ENCODE measurements around the gene TEAD3.
"Not testable (repeated sequence)": the region's sequence is repeated elsewhere in the genome, so short reads cannot be mapped to it uniquely, and the experiment has no call there.

The TEAD3 gene

DNA sequence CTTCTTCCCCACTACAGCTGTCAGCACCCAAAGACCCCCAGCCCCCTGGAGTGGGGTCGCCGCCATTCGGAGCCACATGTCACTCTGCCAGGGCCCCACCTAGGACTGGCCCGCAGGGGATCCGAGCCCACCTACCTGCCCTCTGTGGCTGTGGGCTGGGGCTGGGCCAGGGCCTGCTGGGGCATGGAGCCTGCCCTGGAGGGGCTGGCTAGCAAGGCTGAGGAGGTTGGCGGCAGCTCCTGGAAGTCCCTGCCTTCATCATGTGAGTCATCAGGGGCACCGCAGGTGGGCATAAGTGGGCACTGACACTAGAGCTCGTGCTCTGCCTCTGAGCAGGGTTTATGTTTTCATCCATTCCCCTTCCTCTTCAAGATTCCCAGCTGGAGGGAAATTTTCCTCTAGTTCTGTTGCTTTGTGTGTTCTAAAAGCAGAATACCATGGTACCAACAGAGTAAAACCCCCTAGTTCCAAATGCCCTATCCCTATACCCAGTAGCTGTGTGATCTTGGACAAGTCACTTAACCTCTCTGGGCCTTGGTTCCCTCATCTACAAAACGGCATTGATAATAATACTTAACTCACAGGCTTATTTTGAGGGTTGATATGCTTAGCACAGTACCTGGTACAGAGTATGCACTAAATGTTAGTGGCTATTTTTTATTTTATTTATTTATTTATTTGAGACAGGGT, 53.4 kb downstream of the TEAD3 start:
- DNase-seq = no peak

DNA sequence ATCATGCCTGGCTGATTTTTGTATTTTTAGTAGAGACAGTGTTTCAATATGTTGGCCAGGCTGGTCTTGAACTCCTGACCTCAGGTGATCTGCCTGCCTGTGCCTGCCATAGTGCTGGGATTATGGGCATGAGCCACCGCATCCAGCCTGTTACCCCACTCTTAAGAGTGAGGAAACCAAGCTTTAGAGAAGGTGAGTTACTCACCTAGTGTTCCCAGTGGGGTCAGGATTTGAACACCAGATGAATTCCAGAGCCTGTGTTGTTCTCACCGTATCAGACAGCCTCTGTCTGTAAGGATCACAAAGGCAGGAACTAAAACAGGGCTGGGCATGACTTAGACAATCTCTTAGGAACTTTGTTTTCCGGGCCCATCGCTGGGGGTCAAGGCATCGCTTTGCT, 54.2 kb downstream of the TEAD3 start:
- no peak for DNase-seq

DNA sequence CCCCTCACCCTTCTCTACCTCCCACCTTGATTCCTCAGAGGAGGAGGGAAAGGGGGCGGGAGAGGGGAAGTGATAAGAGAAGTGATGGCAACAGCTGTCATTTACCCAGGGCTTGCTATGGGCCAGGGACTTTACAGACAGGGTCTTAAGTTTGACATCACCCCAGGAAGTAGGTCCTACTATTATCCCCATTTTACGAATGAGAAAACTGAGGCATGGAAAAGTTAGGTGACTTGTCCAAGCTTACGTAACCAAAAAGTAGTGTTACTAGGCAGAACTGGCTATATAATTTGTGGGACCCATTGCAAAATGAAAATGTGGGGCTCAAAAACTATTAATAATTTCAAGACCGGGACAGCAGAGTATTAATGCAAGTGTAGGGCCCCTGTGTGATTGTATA, 55.2 kb downstream of the TEAD3 start:
- no peak for DNase-seq

DNA sequence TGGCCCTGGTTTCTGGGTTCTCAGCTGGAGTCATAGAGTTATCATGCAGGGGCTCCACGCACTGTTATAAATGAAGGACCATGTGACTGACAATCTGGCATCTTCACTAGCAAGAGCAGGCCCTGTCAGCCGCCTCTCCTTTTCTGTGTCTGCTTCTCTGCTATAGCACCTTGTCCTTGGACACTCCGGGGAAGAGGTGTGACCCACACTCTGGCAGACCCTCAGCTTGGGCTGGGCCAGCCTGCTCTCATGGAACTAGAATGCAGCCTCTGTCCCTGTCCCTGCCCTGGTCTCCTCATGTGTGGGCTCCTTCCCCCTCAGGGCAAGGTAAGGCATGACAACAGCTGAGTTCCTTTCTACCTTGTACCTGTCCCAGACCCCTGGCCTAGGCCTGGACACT, 55.7 kb downstream of the TEAD3 start:
- no peak for DNase-seq

DNA sequence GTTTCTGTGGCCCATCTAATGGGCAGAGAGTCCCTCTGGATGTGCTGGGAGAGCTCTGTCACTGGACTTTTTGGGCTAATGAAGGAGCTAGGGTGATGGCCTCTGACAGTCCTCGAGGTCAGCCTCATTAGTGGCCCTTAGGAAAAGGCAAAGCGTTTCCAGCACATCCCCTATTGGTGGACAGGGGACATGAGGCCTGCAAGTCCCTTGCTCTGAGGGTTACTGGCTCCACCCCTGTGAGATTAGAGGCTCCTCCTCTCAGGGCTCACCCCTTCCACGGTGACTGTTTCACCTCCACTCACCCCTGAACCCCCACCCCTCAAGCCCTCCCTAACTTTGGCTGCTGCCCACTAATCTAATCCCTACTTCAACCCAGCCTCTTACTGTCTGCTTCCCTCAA, 57.6 kb downstream of the TEAD3 start:
- DNase-seq = no peak

DNA sequence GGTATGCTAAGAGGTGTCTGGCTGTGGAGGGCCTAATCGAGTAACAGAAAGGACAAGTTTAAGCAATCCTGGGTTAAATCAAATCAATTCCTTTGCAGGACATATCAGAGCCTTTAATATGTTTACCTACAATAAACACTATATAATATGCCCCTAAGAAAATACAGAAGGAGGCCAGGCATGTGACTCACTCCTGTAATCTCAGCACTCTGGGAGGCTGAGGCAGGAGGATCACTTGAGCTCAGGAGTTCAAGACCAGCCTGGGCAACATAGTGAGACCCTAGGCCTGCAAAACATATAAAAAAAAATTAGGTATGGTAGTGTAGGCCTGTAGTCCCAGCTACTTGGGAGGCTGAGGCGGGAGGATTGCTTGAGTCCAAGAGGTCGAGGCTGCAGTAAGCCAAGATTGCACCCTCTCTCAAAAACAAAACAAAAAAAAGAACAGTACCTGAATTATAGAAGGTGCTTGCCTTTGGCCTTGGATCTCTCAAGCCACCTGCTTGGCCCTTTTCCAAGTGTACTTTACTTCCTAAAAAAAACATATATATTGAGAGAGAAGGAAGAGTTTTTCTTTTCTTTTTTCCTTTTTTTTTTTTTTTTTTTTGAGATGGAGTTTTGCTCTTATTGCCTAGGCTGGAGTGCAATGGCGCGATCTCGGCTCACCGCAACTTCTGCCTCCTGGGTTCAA, 58.4 kb downstream of the TEAD3 start:
- DNase-seq = not testable (repeated sequence)

DNA sequence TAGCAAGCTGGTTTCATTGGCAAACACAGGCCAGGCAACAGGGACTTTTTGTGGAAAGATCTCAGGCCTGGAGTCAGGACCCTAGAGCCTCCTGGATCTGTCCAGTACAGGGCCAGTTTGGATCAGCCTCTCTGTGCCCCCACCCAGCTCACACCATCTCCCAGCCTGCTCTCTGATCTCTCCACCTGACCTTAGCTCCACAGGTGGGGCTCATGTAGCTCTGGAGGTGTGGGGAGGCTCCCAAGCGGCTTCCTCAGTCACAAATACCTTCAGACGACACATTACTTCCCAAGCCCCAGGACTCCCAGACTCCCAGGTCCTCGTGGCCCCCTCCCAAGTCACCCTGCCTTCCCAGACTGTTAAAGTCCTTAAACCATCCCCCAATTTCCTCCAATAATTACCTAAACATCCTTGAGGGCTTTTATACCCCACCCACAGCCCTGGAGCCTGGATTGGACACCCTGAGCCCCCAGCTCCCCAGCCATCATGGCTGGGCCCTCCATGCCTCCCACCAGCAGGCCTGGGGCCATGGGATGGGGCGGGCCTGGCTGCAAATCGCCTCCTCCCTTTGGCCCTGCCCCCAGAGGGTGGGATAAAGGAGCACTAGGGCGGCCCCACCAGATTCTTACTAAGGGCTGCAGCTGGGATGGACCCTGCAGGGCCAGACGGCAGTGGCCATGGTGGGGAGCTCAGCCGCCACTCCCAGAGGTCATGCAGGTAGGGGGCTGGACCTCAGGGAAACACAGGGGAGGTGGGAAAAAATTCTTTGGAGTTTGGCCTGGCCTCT, 60.6 kb downstream of the TEAD3 start:
- no peak for DNase-seq

DNA sequence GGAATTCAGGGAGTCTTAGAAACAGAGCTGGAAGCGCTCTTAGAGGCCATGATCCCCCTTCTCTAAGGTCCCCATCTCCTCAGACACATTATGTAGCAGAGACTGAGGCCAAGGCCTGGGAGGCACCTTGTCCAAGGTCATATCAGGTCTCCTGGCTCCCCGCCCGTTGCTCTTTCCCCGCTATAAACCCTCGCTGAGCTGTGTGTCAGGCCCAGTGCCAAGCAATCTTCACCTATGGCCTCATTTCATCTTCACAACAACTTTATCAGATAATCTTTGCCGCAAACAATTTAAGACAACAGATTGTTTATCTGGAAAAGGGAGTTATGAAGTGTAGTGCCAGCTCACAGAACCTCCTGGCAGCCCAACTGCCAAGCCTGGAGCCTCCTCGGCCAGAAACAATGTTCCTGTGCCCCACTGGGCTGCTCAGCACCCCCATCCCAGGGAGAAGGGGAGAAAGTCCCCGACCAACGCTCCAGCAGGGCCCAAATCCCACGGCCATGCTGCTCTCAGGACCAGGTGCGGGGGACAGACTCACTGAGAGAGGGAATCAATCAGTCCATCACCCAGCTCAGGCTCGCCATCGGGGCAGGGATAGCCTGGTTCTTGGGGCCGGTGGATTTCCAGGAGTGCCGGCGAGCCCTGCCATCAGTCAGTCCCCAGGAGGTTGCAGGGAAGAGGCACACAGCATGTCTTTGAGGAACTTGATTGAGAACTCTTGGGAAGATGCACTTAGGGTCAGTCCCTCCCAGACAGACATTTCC, 61.6 kb downstream of the TEAD3 start:
- no peak for DNase-seq

DNA sequence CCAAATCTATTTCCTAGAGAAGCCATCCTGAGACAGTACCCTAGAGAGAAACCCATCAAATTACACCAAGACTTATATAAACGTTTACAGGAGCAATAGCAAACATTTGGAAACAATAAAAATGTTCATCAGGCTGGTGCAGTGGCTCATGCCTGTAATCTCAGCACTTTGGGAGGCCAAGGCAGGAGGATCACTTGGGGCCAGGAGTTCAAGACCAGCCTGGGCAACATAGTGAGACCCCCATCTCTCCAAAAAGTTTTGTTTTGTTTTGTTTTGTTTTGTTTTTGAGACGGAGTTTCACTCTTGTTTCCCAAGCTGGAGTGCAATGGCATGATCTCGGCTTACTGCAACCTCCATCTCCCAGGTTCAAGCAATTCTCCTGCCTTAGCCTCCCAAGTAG, 64.2 kb downstream of the TEAD3 start:
- DNase-seq = not testable (repeated sequence)

DNA sequence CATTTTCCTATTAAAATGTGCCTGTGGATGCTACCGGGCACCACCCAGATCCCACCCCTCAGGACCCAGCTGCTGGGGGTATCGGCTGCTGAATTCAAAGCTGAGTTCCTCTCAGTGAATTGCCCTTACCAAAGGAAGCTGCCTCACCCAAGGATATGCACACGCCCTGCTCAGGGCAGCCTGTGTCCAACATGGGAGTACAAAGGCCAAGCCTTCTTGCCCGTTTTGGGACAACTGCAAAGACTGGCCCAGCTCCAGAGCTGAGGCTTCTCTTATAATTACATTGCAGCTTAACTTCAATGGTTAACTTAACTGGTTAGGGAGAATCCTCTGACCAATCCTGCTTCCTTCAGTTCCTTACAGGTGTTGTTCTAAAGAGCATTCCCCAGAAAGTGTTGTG, 64.6 kb downstream of the TEAD3 start:
- DNase-seq = no peak

DNA sequence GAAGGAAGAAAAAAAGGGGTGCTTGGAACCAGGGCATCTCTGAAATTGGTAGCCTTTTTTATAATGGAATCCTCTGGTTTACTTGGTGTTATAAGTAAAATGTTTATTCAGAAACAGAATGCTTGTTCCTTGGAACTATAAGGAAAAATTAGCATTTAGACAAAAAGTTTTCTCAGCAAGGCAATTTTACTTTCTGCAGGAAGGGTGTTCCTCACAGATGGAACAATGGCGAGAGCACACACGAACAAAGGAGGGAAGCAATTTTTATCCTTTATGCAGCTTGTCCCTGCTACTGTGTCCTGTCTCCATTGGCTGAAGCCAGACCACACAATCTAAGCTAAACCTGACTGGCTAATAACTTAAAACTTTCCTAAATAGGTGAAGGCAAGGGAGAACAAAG, 67.4 kb downstream of the TEAD3 start:
- DNase-seq = no peak

DNA sequence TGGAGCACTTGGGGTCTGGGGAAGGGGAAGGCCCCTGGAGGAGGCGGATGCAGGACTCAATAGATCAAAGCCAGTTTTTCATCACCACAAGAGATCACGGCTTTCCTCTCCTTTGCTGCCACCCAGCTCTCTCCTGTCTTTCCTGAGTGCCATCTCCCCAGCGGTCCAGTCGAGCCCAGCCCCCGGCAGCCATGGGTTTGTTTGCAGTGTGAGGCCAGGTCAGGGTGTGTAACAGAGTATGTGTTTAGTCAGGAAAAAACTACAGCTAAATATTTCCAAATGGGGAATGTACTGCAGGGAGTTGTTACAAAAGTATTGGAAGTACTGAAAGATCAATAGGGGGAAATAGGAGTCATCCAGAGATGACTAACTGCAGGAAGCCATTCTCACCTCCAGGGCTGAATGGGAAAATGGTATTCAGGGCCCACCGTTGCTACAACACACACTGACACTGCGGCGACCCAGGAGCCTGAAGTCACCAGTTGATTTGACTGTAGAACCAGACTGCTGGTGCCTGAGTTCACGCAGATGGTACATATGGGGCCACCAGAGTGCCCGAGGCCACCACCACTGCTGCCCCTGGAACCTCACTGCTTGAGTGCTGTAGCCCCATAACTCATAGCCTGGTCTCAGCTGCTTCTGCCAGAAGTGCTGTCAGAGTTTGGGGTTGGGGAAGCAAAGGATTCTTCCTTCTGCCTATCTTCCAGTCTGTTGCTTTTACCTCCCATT, 68.3 kb downstream of the TEAD3 start:
- DNase-seq = no peak

DNA sequence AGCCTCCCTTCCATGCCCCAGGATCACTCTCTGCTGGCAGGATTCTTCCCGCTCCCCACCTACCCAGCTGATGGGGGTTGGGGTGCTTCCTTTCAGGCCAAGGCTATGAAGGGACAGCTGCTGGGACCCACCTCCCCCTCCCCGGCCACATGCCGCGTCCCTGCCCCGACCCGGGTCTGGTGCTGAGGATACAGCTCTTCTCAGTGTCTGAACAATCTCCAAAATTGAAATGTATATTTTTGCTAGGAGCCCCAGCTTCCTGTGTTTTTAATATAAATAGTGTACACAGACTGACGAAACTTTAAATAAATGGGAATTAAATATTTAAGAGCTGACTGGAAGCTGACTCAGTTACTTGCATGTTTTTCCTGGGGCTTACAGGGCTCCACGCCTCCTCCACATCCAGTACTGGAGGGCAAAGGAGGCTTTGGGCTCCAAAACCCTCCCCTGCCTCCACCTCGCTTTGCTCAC, 69.0 kb downstream of the TEAD3 start:
- DNase-seq = no peak

DNA sequence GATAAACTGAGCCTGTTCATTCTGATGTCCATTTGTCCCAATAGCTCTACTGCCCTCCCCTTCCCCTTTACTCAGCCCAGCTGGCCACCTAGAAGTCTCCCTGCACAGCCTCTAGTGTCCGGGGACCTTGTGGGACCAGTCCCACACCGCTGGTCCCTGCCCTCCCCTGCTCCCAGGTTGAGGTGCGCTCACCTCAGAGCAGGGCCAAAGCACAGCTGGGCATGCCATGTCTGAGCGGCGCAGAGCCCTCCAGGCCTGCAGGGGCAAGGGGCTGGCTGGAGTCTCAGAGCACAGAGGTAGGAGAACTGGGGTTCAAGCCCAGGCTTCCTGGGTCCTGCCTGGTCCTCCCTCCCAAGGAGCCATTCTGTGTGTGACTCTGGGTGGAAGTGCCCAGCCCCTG, 69.4 kb downstream of the TEAD3 start:
- no peak for DNase-seq

DNA sequence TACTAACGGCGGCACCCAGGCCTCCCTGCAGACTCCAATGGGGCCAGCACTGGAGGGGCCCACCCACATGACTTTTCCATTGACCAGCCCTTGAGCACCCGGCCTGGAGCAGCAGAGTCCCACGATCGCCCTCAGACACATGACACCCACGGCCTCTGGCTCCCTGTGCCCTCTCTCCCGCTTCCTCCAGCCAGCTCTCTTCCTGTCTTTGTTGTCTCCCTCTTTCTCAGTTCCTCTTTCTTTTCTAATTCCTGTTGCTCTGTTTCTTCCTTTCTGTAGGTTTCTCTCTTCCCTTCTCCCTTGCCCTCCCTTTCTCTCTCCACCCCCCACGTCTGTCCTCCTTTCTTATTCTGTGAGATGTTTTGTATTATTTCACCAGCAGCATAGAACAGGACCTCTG, 70.8 kb downstream of the TEAD3 start:
- DNase-seq = no peak

DNA sequence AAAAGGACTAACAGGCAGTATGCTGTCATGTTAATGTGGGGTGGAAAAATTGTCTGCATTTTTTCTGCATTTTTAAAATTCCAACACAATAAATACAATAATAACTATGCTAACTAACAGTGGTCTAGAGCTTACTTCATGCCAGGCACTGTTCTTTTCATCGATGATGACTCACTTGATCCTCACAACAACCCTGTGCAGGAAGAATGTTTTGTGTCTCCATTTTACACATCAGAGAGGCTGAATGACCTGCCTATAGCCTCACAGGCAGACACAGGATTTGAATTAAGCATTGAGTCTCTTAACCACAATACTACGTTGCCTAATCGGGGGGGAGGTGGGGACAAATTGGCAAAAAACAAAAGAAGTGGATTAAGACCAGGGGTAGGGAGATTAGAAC, 71.6 kb downstream of the TEAD3 start:
- no peak for DNase-seq
